Measurements from ENCODE around the gene IL27RA. TPM values are rescaled to one million over a fixed set of nuclear protein-coding genes. Genes with fewer than 3 reads are reported as not detected.
A peak's percentile ranks its signal among the peaks of the same experiment; 100 is the strongest.

Gene IL27RA
- total RNA-seq, 4 donors from 2014 or later: 0.85 to 7.4 (median 2.0) TPM

GRCh38 chr19:14072535-14073260 lies 41.1 kb downstream of the IL27RA start, which contains the start of gene MISP3:
MISP3 (plus strand) TSS chr19:14072786; CDS start chr19:14073310, 524 bp downstream.
- Histone ChIP-seq H3K4me1 (peaks cover 0 to 30% (median 17%) of the 10 kb centered on the region in 4 donors), H3K9me3 (no peaks in the 10 kb centered on the region), H3K27me3 (no peaks in the 10 kb centered on the region), H3K4me3 (peak within 1 kb of the TSS; percentile 52 to 89 (median 79)), H3K27ac (peak within 1 kb of the TSS; percentile 77 to 99 (median 90)), H3K36me3 (no peaks in the 10 kb centered on the region)
- peak in 2 of 3 donors; percentile 90 to 92 for DNase-seq
- TF ChIP-seq POLR2A (IDR thresholded peaks at IDR 0.05) (peak; percentile 85 to 86), CTCF (IDR thresholded peaks at IDR 0.05) (no peak)

- peaks cover 0 to 30% (median 17%) of the 10 kb centered on the region in 4 donors for H3K4me1 ChIP-seq
- H3K4me3 ChIP-seq: peak overlapping the region; percentile 52 to 89 (median 79)
- no peaks in the 10 kb centered on the region for H3K36me3 ChIP-seq
- peak overlapping the region; percentile 77 to 99 (median 90) for H3K27ac ChIP-seq
- peak; percentile 33 to 66 for TF ChIP-seq POLR2A (IDR thresholded peaks at IDR 0.05)
- TF ChIP-seq CTCF (IDR thresholded peaks at IDR 0.05): peak; percentile 18 to 97 (median 72)
- H3K27me3 ChIP-seq: no peaks in the 10 kb centered on the region
- DNase-seq: peak; percentile 62 to 86 (median 83)
- no peaks in the 10 kb centered on the region for H3K9me3 ChIP-seq
These were observed 41.8 kb downstream of the IL27RA start for GRCh38 chr19:14073261-14073924.

- TF ChIP-seq POLR2A (IDR thresholded peaks at IDR 0.05): peak; percentile 3 to 12
- peak in 2 of 6 experiments; percentile 2 to 7 for TF ChIP-seq CTCF (IDR thresholded peaks at IDR 0.05)
- Histone ChIP-seq H3K27ac (peak overlapping the region; percentile 77 to 99 (median 90)), H3K9me3 (no peaks in the 10 kb centered on the region), H3K36me3 (no peaks in the 10 kb centered on the region), H3K4me1 (peaks cover 0 to 30% (median 17%) of the 10 kb centered on the region in 4 donors), H3K27me3 (no peaks in the 10 kb centered on the region), H3K4me3 (peak overlapping the region; percentile 52 to 89 (median 79))
- peak in 2 of 3 donors; percentile 71 to 81 for DNase-seq
These were observed 42.6 kb downstream of the IL27RA start for GRCh38 chr19:14073925-14074838.

- TF ChIP-seq CTCF (IDR thresholded peaks at IDR 0.05): no peak
- no peak for TF ChIP-seq POLR2A (IDR thresholded peaks at IDR 0.05)
These were observed 46.8 kb downstream of the IL27RA start for GRCh38 chr19:14078411-14078810.

More at GRCh38 chr19:14078411-14078810, 46.8 kb downstream of the IL27RA start:
- no peaks in the 10 kb centered on the region for H3K36me3 ChIP-seq
- no peak overlapping the region for H3K27ac ChIP-seq
- DNase-seq: no peak
- H3K4me1 ChIP-seq: peaks cover 0 to 36% (median 11%) of the 10 kb centered on the region in 4 donors
- no peaks in the 10 kb centered on the region for H3K9me3 ChIP-seq
- no peak overlapping the region for H3K4me3 ChIP-seq
- H3K27me3 ChIP-seq: no peaks in the 10 kb centered on the region

Measured in Peyer's patch (tissue), 4 donors.